Measurements from ENCODE around the gene RASA4.
"Not testable (repeated sequence)": the region's sequence is repeated elsewhere in the genome, so short reads cannot be mapped to it uniquely, and the experiment has no call there.

The RASA4 gene

GRCh38 chr7:102616507-102617125 is at the start of gene RASA4:
RASA4 (minus strand) TSS chr7:102616756; CDS start chr7:102616689, 67 bp downstream.
- not testable (repeated sequence) for DNase-seq

- DNase-seq, result not testable (repeated sequence)
These were observed 48.2 kb upstream of the RASA4 start for GRCh38 chr7:102664765-102665164.

GRCh38 chr7:102649924-102650323 is 33.4 kb upstream of the RASA4 start, which contains the start of gene SPDYE2B:
SPDYE2B (plus strand) TSS chr7:102650319; CDS start chr7:102652349, 2,030 bp downstream.
- not testable (repeated sequence) for DNase-seq

- DNase-seq, result not testable (repeated sequence)
These were observed 31.3 kb upstream of the RASA4 start for GRCh38 chr7:102647813-102648212.

- not testable (repeated sequence) for DNase-seq
These were observed 26.8 kb upstream of the RASA4 start for GRCh38 chr7:102643404-102643803.

GRCh38 chr7:102642691-102643090 is 26.1 kb upstream of the RASA4 start, which contains the start of gene UPK3BL1:
UPK3BL1 (minus strand) TSS chr7:102642791; CDS start chr7:102642741, 50 bp downstream.
- DNase-seq, result not testable (repeated sequence)

- not testable (repeated sequence) for DNase-seq
These were observed 22.3 kb upstream of the RASA4 start for GRCh38 chr7:102638848-102639247.

- DNase-seq, result not testable (repeated sequence)
These were observed 20.4 kb upstream of the RASA4 start for GRCh38 chr7:102636956-102637355.

GRCh38 chr7:102635354-102635753 is 18.8 kb upstream of the RASA4 start:
- DNase-seq, result not testable (repeated sequence)

GRCh38 chr7:102634299-102634698 is 17.7 kb upstream of the RASA4 start:
- DNase-seq, result not testable (repeated sequence)

- not testable (repeated sequence) for DNase-seq
These were observed 14.1 kb upstream of the RASA4 start for GRCh38 chr7:102630622-102631021.

GRCh38 chr7:102627271-102627904 is 10.8 kb upstream of the RASA4 start:
- DNase-seq, result not testable (repeated sequence)

- not testable (repeated sequence) for DNase-seq
These were observed 1.6 kb upstream of the RASA4 start for GRCh38 chr7:102618122-102618521.

GRCh38 chr7:102615930-102616329 is 626 bp downstream of the RASA4 start:
- not testable (repeated sequence) for DNase-seq

GRCh38 chr7:102614873-102615272 is 1.7 kb downstream of the RASA4 start:
- not testable (repeated sequence) for DNase-seq

- DNase-seq, result not testable (repeated sequence)
These were observed 2.2 kb downstream of the RASA4 start for GRCh38 chr7:102614346-102614697.

- not testable (repeated sequence) for DNase-seq
These were observed 2.8 kb downstream of the RASA4 start for GRCh38 chr7:102613575-102614345.

- DNase-seq, result not testable (repeated sequence)
These were observed 4.8 kb downstream of the RASA4 start for GRCh38 chr7:102611675-102612325.

- DNase-seq, result not testable (repeated sequence)
These were observed 5.4 kb downstream of the RASA4 start for GRCh38 chr7:102611013-102611674.

- not testable (repeated sequence) for DNase-seq
These were observed 6.1 kb downstream of the RASA4 start for GRCh38 chr7:102610441-102610840.

GRCh38 chr7:102609734-102610133 is 6.8 kb downstream of the RASA4 start:
- not testable (repeated sequence) for DNase-seq

GRCh38 chr7:102606848-102607247 is 9.7 kb downstream of the RASA4 start:
- DNase-seq, result not testable (repeated sequence)

Measured in activated CD4-positive, CD25-positive, alpha-beta regulatory T cell (primary cell).